Choroid plexus epithelial cell (primary cell): Measurements from ENCODE around the gene DIP2C.

Experiments
- DNase-seq: peaks from one replicate; pipeline ENCODE4 v3.0.0-alpha.2; 2010; ENCODE audit warnings: low read depth
- H3K4me3 ChIP-seq: 2 replicates; pipeline ENCODE4 v1.5.1; 2011; ENCODE audit warnings: low read depth, mild to moderate bottlenecking, control low read depth, low read length, moderate library complexity
- TF ChIP-seq, protein P1 (sequence below): conservative IDR thresholded peaks from 2 replicates; pipeline ENCODE4 v1.5.1; 2011; ENCODE audit warnings: low read depth, mild to moderate bottlenecking, control low read depth, inconsistent platforms, low read length, moderate library complexity

The DIP2C gene

DNA sequence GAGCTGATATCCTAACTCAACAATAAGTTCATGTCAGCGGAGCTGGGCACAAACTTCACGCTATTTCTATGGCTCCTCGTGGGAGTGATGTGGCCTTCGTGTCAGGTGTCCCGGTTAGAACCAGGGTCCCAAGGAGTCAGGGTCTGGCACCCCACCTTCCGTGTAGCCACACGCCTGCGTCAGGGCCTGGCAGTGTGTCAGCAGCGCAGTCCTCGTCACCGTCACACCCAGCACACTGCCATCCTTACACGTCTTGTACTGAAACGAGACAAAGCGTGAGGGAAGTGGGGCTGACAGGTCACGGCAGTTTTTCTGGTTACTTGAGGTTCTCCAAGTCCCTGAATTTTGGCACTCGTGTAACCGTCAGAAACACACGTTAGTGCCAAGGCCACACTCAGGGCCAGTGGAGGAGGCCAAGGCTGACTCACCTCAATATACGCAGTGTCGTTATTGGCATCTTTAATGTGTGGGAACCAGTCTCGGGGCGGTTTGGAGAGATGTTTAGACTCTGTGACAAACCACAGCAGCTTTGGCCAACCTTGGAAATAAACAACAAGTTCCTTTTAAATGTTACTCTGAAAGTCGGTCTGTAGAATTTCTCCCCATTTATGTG lies 299.5 kb downstream of the DIP2C start:
- TF ChIP-seq, protein P1, sequence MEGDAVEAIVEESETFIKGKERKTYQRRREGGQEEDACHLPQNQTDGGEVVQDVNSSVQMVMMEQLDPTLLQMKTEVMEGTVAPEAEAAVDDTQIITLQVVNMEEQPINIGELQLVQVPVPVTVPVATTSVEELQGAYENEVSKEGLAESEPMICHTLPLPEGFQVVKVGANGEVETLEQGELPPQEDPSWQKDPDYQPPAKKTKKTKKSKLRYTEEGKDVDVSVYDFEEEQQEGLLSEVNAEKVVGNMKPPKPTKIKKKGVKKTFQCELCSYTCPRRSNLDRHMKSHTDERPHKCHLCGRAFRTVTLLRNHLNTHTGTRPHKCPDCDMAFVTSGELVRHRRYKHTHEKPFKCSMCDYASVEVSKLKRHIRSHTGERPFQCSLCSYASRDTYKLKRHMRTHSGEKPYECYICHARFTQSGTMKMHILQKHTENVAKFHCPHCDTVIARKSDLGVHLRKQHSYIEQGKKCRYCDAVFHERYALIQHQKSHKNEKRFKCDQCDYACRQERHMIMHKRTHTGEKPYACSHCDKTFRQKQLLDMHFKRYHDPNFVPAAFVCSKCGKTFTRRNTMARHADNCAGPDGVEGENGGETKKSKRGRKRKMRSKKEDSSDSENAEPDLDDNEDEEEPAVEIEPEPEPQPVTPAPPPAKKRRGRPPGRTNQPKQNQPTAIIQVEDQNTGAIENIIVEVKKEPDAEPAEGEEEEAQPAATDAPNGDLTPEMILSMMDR = no peak
- no peak overlapping the region for H3K4me3 ChIP-seq
- DNase-seq = no peak

DNA sequence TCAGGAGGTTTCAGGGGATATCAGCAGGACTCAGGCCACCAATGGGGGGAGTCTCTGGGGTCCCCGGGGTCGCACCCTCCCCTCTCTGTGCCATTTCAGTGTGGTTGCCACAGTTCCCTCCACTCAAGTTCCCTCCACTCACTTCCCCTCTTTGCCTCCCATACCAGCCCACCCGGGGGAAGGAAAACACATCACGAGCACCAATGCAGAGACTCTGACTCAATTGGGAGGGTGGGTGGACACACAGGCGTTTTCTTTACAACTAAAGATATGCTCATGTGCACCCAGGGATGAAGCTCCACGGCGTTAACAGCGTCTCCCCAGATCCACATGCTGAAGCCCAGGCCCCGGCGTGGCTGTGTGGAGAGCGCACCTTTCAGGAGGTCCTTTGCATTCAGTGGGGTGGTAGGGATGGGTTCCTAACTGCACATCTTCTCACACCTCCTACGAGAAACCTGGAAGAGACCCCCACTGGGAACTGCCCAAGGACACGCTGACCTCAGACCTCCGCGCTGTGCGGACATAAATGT lies 300.1 kb downstream of the DIP2C start:
- H3K4me3 ChIP-seq = no peak overlapping the region
- TF ChIP-seq, protein P1 = no peak
- DNase-seq = no peak

DNA sequence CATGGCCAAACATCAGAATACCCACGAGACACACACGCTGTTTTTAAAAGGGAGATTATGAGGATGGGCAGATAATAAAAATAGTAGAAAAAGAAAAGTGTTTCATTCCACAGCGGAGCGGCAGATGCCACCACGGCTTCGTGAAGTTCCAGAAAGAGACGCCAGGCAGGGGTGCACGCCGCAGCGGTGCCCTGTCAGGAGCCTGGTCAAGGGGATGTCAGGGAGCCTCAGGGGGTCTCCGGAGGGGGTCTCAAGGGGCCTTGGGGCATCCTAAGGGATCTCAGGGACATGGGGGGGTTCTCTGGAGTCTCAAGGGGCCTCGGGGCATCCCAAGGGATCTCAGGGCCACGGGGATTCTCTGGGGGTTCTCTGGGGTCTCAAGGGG lies 300.8 kb downstream of the DIP2C start:
- no peak overlapping the region for H3K4me3 ChIP-seq
- TF ChIP-seq, protein P1 = no peak
- DNase-seq = no peak

DNA sequence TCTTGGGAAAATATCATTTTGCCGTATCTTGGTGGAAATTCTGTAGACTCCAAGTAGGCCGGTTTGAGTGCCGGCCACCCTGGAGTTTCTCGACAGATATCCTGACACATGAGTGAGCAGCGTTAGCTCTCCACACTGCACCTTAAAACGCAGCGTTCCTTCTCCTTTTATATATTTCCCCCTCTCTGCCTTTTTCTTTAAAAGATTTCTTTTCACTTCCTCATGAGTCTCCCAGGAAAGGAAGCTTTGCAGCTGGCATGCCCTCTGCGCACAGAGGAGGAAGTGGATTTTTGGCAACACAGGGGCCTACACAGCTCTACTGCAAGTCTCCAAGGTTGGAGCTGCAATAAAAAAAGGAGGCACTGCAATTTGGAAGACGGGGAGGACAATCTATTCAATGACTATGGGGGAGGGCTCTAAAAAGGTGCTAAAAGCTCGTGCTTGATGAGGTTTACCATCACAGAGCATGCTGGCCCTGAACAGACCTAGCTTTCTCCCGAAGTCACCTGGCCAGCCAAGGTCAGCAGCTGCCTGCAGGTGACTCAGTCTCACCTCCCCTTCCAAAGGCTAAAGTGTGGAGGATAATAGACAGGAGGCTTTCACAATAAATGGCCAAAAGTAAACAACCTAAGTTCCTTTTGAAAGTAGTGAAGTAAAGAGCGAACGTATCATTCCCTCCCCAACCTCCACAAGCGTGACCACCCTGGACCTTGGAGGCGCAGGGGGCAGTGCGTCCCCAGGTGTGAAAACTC lies 301.4 kb downstream of the DIP2C start:
- H3K4me3 ChIP-seq = no peak overlapping the region
- DNase-seq = no peak
- TF ChIP-seq, protein P1 = no peak

DNA sequence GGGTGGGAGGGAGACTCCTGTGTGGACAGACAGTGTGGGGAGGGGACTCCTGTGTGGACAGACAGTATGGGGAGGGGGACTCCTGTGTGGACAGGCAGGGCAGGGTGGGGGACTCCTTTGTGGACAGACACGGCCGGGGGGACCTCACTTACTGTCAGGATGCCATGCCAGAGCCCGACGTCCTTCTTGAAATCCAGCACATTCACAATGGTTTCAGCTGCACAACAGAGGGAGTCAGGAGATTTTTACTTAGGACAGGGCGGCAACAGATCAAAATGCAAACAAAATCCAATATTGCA lies 301.9 kb downstream of the DIP2C start:
- no peak for DNase-seq
- TF ChIP-seq, protein P1 = no peak
- H3K4me3 ChIP-seq = no peak overlapping the region

DNA sequence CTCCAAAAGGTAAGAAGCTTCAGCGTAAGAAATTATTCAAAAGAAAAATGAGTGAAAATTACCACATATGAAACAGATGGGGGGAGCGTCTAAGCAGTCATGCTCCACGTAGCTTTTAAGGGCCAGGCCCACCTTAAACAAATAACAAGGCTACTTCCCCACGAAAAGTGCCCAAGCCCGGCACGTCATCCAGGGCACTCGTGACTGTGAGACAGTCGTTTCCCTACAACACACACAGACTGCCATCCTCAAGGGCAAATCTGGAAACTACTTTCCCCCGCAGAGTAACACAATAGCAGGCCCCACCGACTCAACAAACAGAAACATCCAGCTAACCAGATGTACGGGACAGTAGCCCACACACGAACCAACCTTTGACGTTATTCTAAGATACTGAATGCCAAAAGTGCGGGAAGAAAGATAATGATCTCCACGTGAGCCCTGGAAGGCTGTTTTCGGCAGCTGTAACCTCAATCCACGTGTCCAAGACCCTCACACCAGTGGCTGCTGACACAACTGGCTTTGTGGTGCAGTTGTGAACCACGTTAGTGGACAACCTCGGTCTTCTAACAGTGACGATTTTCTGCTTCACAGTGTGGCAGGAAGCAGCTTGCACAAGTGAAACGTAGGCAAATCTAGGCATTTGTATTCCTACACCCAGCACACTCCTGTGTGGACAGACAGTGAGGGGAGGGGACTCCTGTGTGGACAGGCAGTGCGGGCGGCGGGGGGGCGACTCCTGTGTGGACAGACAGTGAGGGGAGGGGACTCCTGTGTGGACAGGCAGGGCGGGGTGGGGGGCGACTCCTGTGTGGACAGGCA lies 302.5 kb downstream of the DIP2C start:
- TF ChIP-seq, protein P1 = no peak
- H3K4me3 ChIP-seq = no peak overlapping the region

More for the DNA sequence above, 302.5 kb downstream of the DIP2C start:
- no peak for DNase-seq
